Endothelial cell of umbilical vein (primary cell): ENCODE data around the gene STBD1. TPM values are rescaled to one million over a fixed set of nuclear protein-coding genes. Genes with fewer than 3 reads are reported as not detected.

ENCODE experiments used
- BruUV-seq: library from RNA; stranded (reverse); fragments of 400-500 nt; replicated peaks from 2 replicates; lab custom pipeline; 2021; lab: Mats Ljungman, UMichigan
- CTCF ChIA-PET: fragments of 300-600, 350-600 bp; sonication (Branson Sonifier 250); formaldehyde crosslinking; loops from one replicate; lab custom pipeline; 2021; ENCODE audit warnings: antibody characterized with exemption, inconsistent platforms; lab: Charles Lee
- POLR2A ChIA-PET: fragments of 300-600, 350-600 bp; sonication (Branson Sonifier 250); formaldehyde crosslinking; loops from one replicate; lab custom pipeline; 2021; ENCODE audit warnings: antibody characterized with exemption, inconsistent platforms; lab: Charles Lee
- DNase-seq: peaks from one replicate; pipeline ENCODE4 v3.0.0-alpha.2; 2011; ENCODE audit warnings: low read depth, low spot score
- FAIRE-seq: peaks from 2 replicates; lab custom pipeline; 2011; peaks lifted over from hg19 to GRCh38; lab: Jason Lieb, UNC
- H2AFZ ChIP-seq: 2 replicates; pipeline ENCODE4 v1.6.0; 2012; ENCODE audit warnings: low read depth, low read length, control low read depth, inconsistent platforms
- H3K27ac ChIP-seq: 2 replicates; pipeline ENCODE4 v1.5.1; 2011; ENCODE audit warnings: low read depth, mild to moderate bottlenecking, control low read depth, low read length, moderate library complexity; ENCODE audit not compliant: insufficient read depth
- H3K27me3 ChIP-seq, 2 experiments: 2 replicates each; pipeline versions ENCODE4 v1.6.0 to v1.6.1; 2011; ENCODE audit warnings: low read length in 2 of 2, mixed read lengths in 1 of 2; ENCODE audit not compliant: control insufficient read depth in 2 of 2, insufficient read depth in 2 of 2
- H3K36me3 ChIP-seq, 2 experiments: 2 replicates in 1 of 2; 3 replicates in 1 of 2; pipeline ENCODE4 v1.5.1; 2011; ENCODE audit warnings: low read length in 2 of 2, mild to moderate bottlenecking in 1 of 2, moderate library complexity in 1 of 2; ENCODE audit not compliant: control insufficient read depth in 2 of 2, insufficient read depth in 2 of 2; ENCODE audit errors: extremely low read depth in 1 of 2
- H3K4me1 ChIP-seq: 3 replicates; pipeline ENCODE4 v1.5.1; 2011; ENCODE audit warnings: mild to moderate bottlenecking, low read length; ENCODE audit not compliant: control insufficient read depth, insufficient read depth; ENCODE audit errors: extremely low read depth
- H3K4me2 ChIP-seq: 2 replicates; pipeline ENCODE4 v1.6.1; 2011; ENCODE audit warnings: low read length, control low read depth, mixed read lengths; ENCODE audit not compliant: insufficient read depth
- H3K4me3 ChIP-seq, 3 experiments: fragments of 200-600 bp in 1 of 3; sonication (generic), shearing (Covaris generic) in 1 of 3; replicated peaks in 1 of 3; 2 replicates each; pipeline ENCODE4 v1.5.1; 2011 to 2016; ENCODE audit warnings: control low read depth in 3 of 3, low read length in 3 of 3, mild to moderate bottlenecking in 2 of 3, inconsistent platforms in 1 of 3, low read depth in 1 of 3, moderate library complexity in 1 of 3; ENCODE audit not compliant: insufficient read depth in 1 of 3
- H3K79me2 ChIP-seq: 2 replicates; pipeline ENCODE4 v1.6.0; 2012; ENCODE audit warnings: low read length, inconsistent platforms; ENCODE audit not compliant: control insufficient read depth, insufficient read depth
- H3K9ac ChIP-seq: replicated peaks from 2 replicates; pipeline ENCODE3; 2011; ENCODE audit warnings: low read length, control low read depth; ENCODE audit not compliant: insufficient read depth; ENCODE audit errors: extremely low read depth
- H3K9me1 ChIP-seq: replicated peaks from 3 replicates; pipeline ENCODE4 v1.6.0; 2011; ENCODE audit warnings: mild to moderate bottlenecking, low read length; ENCODE audit not compliant: control insufficient read depth, insufficient read depth; ENCODE audit errors: extremely low read depth
- H3K9me3 ChIP-seq: replicated peaks from 2 replicates; pipeline ENCODE4 v1.5.1; 2012; ENCODE audit warnings: low read length, inconsistent platforms; ENCODE audit not compliant: control insufficient read depth, insufficient read depth
- H4K20me1 ChIP-seq: replicated peaks from 2 replicates; pipeline ENCODE3; 2011; ENCODE audit warnings: mild to moderate bottlenecking, low read length; ENCODE audit not compliant: control insufficient read depth, insufficient read depth; ENCODE audit errors: extremely low read depth
- JUN ChIP-seq: IDR thresholded peaks from 2 replicates; pipeline ENCODE4 v1.6.1; 2011; ENCODE audit warnings: borderline replicate concordance, low read depth; ENCODE audit not compliant: insufficient read length, insufficient read depth
- dilution Hi-C: fragments of 300-500 bp; cut with MboI; formaldehyde crosslinking; loops from one replicate; pipeline ENCODE4 v1.15.0; 2019; ENCODE audit warnings: low sequenced_read_pairs; ENCODE audit not compliant: extremely low pct_ligation_motif_present
- intact Hi-C: fragments of 100-400 bp; cut with micrococcal nuclease; formaldehyde crosslinking; loops from one replicate; pipeline ENCODE4 v1.10.0; 2022
- polyA plus RNA-seq, 4 experiments: library from polyadenylated mRNA; depleted of rRNA in 3 of 4; stranded (reverse) in 3 of 4; unstranded in 1 of 4; fragments of >200 nt; gene quantifications; 2 replicates each; pipeline versions ENCODE4 v1.2.1 to v1.2.3, GENCODE V29; 2011 to 2012; ENCODE audit warnings: missing spikeins in 1 of 4
- total RNA-seq: library from RNA; stranded (reverse); gene quantifications from 2 replicates; pipeline ENCODE4 v1.2.3, GENCODE V29; 2021

STBD1 gene
- total and polyA plus RNA-seq, 2 donors (not counting 3 experiments of a cell fraction or from before 2014, with no cell fraction given), result 0.18 to 0.29 TPM

DNA sequence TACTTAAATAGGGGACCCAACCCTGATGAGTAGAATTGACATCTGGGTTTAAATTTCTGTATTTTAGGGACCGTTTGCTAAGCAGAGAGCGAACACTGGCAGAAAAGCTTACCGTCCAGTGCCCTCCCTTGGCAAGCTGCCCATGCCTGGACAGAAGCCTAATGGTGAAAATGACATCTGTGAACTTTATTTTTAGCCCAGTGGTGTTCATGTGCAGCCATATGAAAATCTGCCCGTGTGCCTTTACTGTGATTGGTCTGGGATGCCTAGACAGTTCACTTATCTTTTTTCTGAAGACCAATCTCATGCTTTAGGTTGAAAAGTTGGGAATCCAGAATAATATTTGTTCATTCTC lies 1.1 kb downstream of the STBD1 start:
- no peak for FAIRE-seq
- CTCF ChIA-PET, result interaction anchor here (1.0 to 4.6 kb wide), 6 partner anchors 19 to 129 kb away, joined by 3 to 34 read pairs (median 4); no protein-coding TSS in a partner anchor
- no peaks in the 10 kb centered on the region for H3K9me3 ChIP-seq
- no peak for DNase-seq
- H3K79me2 ChIP-seq, result no peaks in the 10 kb centered on the region
- TF ChIP-seq JUN, result no peak
- no peaks in the 10 kb centered on the region for H3K9me1 ChIP-seq
- no TSS peak for BruUV-seq
- no peak overlapping the region for H3K27ac ChIP-seq
- no peak overlapping the region for H3K4me2 ChIP-seq
- no peaks in the 10 kb centered on the region for H3K27me3 ChIP-seq
- no peak overlapping the region for H3K4me3 ChIP-seq
- H3K4me1 ChIP-seq, result peaks cover 6% of the 10 kb centered on the region
- POLR2A ChIA-PET, result no interaction called here
- intact Hi-C loops, result loop anchor here (1.0 to 2.0 kb wide), 2 partner anchors 67 to 127 kb away; no protein-coding TSS in a partner anchor
- dilution Hi-C loops, result no loop called here
- H3K36me3 ChIP-seq, result no peaks in the 10 kb centered on the region
- no peaks in the 10 kb centered on the region for H4K20me1 ChIP-seq
- H2AFZ ChIP-seq, result no peak overlapping the region
- no peak overlapping the region for H3K9ac ChIP-seq

DNA sequence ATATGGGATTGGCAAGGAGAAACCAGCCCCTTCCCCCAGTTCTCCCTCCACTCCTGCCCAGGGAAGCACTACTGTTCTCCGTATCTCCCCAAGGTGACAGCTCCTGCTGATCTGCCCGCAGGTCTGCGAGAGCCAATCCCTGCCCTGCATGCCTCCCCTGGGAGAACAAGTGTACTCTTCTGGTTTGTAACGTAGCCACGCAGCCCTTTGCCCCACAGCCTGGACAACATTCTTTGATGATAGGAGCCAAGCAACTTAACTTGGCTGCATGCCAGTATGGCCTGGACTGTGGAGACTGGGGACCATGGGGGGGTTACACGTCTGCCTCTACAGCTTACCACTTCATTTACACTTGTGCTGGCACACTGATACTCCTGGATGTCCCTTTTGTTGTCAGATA lies 2.0 kb downstream of the STBD1 start:
- intact Hi-C loops (no loop called here), dilution Hi-C loops (no loop called here)
- ChIA-PET POLR2A (no interaction called here), CTCF (interaction anchor here (0.7 to 4.6 kb wide), 3 partner anchors 9 to 274 kb away, joined by 3 to 34 read pairs (median 3); no protein-coding TSS in a partner anchor)
- no peak overlapping the region for H2AFZ ChIP-seq
- no peak overlapping the region for H3K4me2 ChIP-seq
- BruUV-seq, result no TSS peak
- H3K4me1 ChIP-seq, result peaks cover 6% of the 10 kb centered on the region
- no peak overlapping the region for H3K4me3 ChIP-seq
- FAIRE-seq, result no peak
- no peaks in the 10 kb centered on the region for H3K9me1 ChIP-seq
- H3K27ac ChIP-seq, result no peak overlapping the region
- DNase-seq, result no peak
- H3K79me2 ChIP-seq, result no peaks in the 10 kb centered on the region
- no peak overlapping the region for H3K9ac ChIP-seq
- no peaks in the 10 kb centered on the region for H3K36me3 ChIP-seq
- H3K27me3 ChIP-seq, result no peaks in the 10 kb centered on the region
- H4K20me1 ChIP-seq, result no peaks in the 10 kb centered on the region
- no peaks in the 10 kb centered on the region for H3K9me3 ChIP-seq
- no peak for TF ChIP-seq JUN
